MCF 10A (cell line): ENCODE results near the gene COL7A1. TPM values are rescaled to one million over a fixed set of nuclear protein-coding genes. Genes with fewer than 3 reads are reported as not detected.

Source experiments
- BruUV-seq: library from RNA; stranded (reverse); fragments of 400-500 nt; replicated peaks from 2 replicates; lab custom pipeline; 2021; lab: Mats Ljungman, UMichigan
- CTCF ChIA-PET: fragments of 300-600 bp; sonication (Branson Sonifier 250); formaldehyde crosslinking; extraction: SDS; loops from one replicate; lab custom pipeline; 2021; ENCODE audit warnings: antibody characterized with exemption, inconsistent platforms; lab: Yijun Ruan, JAX
- POLR2A ChIA-PET: fragments of 300-600, 350-650 bp; sonication (Branson Sonifier 250); formaldehyde crosslinking; extraction: SDS; loops from one replicate; lab custom pipeline; 2020; ENCODE audit warnings: antibody characterized with exemption, inconsistent platforms; lab: Yijun Ruan, JAX
- DNase-seq: peaks from one replicate; pipeline ENCODE4 v3.0.0-alpha.2; 2018; ENCODE audit not compliant: unreplicated experiment
- H3K27ac Mint-ChIP-seq: one replicate; pipeline ENCODE4 v1.8.0; 2022; ENCODE audit warnings: mild to moderate bottlenecking, low read depth, mixed read lengths; ENCODE audit not compliant: unreplicated experiment
- H3K27me3 Mint-ChIP-seq: one replicate; pipeline ENCODE4 v1.8.0; 2022; ENCODE audit warnings: mixed read lengths; ENCODE audit not compliant: insufficient read depth, unreplicated experiment
- H3K36me3 Mint-ChIP-seq: one replicate; pipeline ENCODE4 v1.8.0; 2022; ENCODE audit warnings: mild to moderate bottlenecking, moderate library complexity, mixed read lengths; ENCODE audit not compliant: insufficient read depth, unreplicated experiment
- H3K4me1 Mint-ChIP-seq: one replicate; pipeline ENCODE4 v1.8.0; 2022; ENCODE audit warnings: mixed read lengths; ENCODE audit not compliant: insufficient read depth, unreplicated experiment
- H3K4me3 Mint-ChIP-seq: one replicate; pipeline ENCODE4 v1.8.0; 2022; ENCODE audit warnings: mild to moderate bottlenecking, moderate library complexity, mixed read lengths; ENCODE audit not compliant: unreplicated experiment
- H3K9me3 Mint-ChIP-seq: one replicate; pipeline ENCODE4 v1.8.0; 2022; ENCODE audit warnings: mixed read lengths; ENCODE audit not compliant: unreplicated experiment
- intact Hi-C: fragments of 100-400 bp; cut with micrococcal nuclease; formaldehyde crosslinking; loops from 2 replicates; pipeline ENCODE4 v1.14.1; 2022
- total RNA-seq: library from RNA; stranded (reverse); gene quantifications from 2 replicates; pipeline ENCODE4 v1.2.3, GENCODE V29; 2022
- TF ChIP-seq, protein P1 (sequence below): fragments of 200-600 bp; IDR thresholded peaks from one replicate; pipeline ENCODE4 v1.8.0; 2022; ENCODE audit warnings: antibody characterized with exemption, mild to moderate bottlenecking; ENCODE audit not compliant: unreplicated experiment

COL7A1 gene
- total RNA-seq, 1 experiment from 2014 or later = 60.5 TPM

DNA sequence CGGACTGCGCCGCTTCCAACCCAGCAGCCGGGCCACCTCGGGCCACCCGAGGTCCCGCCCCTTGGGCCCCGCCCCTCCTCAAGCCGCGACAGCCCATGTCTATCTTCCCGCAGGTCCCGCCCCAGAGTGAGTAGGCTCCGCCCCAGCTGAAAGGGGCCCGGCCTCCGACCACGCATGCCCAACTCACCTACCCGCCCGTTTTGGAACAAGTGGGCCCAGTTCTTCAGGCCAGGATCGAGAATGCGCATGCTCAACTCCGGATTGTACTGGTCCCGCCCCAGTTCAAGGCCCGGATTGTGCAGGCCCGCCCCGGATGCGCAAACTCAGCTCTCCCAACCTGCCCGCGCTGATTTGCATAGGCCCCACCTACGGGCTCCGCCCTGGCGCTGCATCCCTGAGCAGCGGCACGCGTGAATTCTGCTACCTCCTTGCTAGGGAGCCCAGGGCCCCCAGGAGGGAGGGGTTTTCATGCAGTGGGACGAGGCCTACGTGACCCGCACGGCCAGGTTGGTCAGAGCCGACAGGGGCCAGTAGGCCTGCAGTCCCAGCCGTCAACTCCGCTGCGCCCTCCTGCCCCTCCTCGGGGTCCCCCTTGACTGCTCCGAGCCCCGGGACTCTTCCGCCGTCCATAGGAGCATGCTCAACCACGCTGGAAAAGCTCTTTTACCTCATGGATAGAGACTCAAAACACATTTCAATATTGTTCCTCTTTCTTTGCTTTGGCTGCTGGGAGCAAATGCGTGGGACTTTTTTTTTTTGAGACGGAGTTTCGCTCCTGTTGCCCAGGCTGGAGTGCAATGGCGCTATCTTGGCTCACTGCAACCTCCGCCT lies 38.1 kb downstream of the COL7A1 start, which contains the start of gene PFKFB4:
TSS of gene PFKFB4 (minus strand) at position 8 of the 831 bp plus-strand sequence. CDS start 26 bp downstream, outside the sequence.
- no peaks in the 10 kb centered on the region for H3K9me3 Mint-ChIP-seq
- no TSS peak for BruUV-seq
- POLR2A ChIA-PET = interaction anchor here (0.6 to 7.2 kb wide), 24 partner anchors 14 to 406 kb away, joined by 3 to 64 read pairs (median 4); partner anchors contain the start of genes ATRIP, CCDC51, CELSR3 and NCKIPSD
- peaks cover 11% of the 10 kb centered on the region for H3K4me1 Mint-ChIP-seq
- CTCF ChIA-PET = interaction anchor here (0.5 to 1.8 kb wide), 16 partner anchors 8 to 334 kb away, joined by 3 to 6 read pairs (median 4); partner anchors contain the start of genes CAMP, CCDC51 and NCKIPSD
- intact Hi-C loops = loop anchor here (2.0 to 10.0 kb wide), 2 partner anchors 42 to 128 kb away; partner anchors contain the start of gene NCKIPSD
- H3K36me3 Mint-ChIP-seq = no peaks in the 10 kb centered on the region
- DNase-seq = peak; percentile 99
- peak within 1 kb of the TSS; percentile 47 for H3K27ac Mint-ChIP-seq
- no peaks in the 10 kb centered on the region for H3K27me3 Mint-ChIP-seq
- H3K4me3 Mint-ChIP-seq = peak within 1 kb of the TSS; percentile 74
- TF ChIP-seq, protein P1, sequence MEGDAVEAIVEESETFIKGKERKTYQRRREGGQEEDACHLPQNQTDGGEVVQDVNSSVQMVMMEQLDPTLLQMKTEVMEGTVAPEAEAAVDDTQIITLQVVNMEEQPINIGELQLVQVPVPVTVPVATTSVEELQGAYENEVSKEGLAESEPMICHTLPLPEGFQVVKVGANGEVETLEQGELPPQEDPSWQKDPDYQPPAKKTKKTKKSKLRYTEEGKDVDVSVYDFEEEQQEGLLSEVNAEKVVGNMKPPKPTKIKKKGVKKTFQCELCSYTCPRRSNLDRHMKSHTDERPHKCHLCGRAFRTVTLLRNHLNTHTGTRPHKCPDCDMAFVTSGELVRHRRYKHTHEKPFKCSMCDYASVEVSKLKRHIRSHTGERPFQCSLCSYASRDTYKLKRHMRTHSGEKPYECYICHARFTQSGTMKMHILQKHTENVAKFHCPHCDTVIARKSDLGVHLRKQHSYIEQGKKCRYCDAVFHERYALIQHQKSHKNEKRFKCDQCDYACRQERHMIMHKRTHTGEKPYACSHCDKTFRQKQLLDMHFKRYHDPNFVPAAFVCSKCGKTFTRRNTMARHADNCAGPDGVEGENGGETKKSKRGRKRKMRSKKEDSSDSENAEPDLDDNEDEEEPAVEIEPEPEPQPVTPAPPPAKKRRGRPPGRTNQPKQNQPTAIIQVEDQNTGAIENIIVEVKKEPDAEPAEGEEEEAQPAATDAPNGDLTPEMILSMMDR = no peak

DNA sequence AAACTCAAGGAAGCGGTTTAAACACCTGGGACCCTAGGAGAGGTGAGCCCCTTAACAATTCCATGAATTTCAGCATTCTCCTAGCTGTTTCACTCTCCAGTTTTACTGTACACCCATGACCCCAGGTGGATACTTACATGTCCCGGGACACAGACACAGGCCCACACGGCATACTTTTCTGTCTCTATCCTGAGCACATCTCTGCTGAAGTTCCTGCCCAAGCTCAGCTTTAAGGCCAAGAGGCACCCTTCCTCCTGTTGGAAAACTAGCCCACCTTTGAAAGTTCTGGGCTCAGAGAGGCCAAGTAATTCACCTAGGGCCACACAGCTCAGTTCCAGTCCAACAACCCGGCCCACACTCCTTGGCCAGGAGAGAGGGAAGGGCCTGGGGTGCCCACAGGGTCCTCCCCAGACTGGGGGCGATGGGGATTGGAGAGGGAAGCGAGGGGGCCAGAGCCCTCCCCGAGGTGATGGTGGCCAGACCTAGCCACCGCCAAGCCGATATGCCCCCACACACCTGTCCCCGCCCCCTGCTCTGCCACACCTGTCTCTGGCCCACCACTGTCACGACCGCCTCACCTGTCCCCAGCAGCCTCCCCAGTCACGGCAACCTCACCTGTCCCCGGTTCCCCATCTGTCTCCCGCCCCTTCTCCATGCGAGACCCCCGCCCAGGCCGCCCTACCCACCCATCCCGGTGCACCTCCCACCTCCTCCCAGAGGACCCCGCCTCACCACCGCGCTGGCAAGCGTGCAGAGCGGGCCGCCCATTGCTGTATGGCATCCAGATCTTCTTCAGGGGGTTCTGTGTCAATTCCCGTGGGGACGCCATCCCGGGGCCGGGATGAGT lies 39.0 kb downstream of the COL7A1 start:
- CTCF ChIA-PET = interaction anchor here (0.5 to 1.7 kb wide), 15 partner anchors 8 to 311 kb away, joined by 3 to 8 read pairs (median 4); partner anchors contain the start of genes NCKIPSD and SLC26A6
- Mint-ChIP-seq H3K36me3 (no peaks in the 10 kb centered on the region), H3K4me1 (peaks cover 11% of the 10 kb centered on the region), H3K9me3 (no peaks in the 10 kb centered on the region), H3K4me3 (peak overlapping the region; percentile 74), H3K27ac (peak overlapping the region; percentile 47), H3K27me3 (no peaks in the 10 kb centered on the region)
- intact Hi-C loops = loop anchor here (2.0 to 10.0 kb wide), 2 partner anchors 43 to 129 kb away; partner anchors contain the start of gene NCKIPSD
- POLR2A ChIA-PET = interaction anchor here (0.6 to 7.2 kb wide), 21 partner anchors 14 to 405 kb away, joined by 3 to 64 read pairs (median 5); partner anchors contain the start of genes ATRIP, CCDC51, CELSR3 and NCKIPSD
- no TSS peak for BruUV-seq
- TF ChIP-seq, protein P1 = no peak
- no peak for DNase-seq

DNA sequence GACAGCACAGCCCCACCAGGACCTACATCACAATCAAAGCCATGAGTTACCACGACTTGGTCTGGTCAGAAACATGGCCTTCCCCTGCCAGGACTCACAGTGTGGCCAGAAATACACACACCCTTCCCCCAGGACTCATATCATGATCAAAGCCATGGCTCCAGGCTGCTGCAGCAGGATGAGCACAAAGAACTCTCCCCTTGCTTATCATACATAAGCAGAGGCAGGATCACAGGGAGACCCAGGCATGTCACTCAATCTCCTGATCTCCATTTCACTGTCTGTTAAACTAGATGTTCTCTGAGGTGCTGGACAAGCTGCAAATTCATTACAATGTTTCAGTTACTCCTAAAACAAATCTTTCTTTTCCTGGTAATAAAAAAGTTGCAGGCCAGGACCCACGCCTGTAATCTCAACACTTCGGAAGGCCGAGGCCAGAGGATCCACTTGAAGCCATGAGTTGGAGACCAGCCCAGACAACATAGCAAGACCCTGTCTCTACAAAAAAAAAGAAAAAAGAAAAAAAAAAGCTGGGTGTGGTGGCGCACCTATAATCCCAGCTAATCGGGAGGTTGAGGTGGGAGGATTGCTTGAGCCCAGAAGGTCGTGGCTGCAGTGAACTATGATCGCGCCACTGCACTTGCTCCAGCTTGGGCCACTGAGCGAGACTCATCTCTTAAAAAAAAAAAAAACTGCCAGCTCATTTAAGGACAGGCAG lies 39.7 kb downstream of the COL7A1 start:
- Mint-ChIP-seq H3K27ac (no peak overlapping the region), H3K27me3 (no peaks in the 10 kb centered on the region), H3K36me3 (no peaks in the 10 kb centered on the region), H3K4me3 (peak overlapping the region; percentile 74), H3K4me1 (peaks cover 11% of the 10 kb centered on the region), H3K9me3 (no peaks in the 10 kb centered on the region)
- POLR2A ChIA-PET = interaction anchor here (0.6 to 7.2 kb wide), 8 partner anchors 44 to 131 kb away, joined by 3 to 64 read pairs (median 5); partner anchors contain the start of genes CELSR3, NCKIPSD and SLC26A6
- TF ChIP-seq, protein P1 = no peak
- CTCF ChIA-PET = interaction anchor here (0.6 to 1.5 kb wide), 7 partner anchors 33 to 203 kb away, joined by 3 to 8 read pairs (median 4); partner anchors contain the start of genes NCKIPSD and SLC26A6
- BruUV-seq = no TSS peak
- DNase-seq = no peak
- intact Hi-C loops = loop anchor here (10.0 kb wide), 1 partner anchor 129 kb away; the partner anchor contains the start of gene NCKIPSD
